Measurements from ENCODE around the gene KATNIP.

KATNIP gene

GRCh38 chr16:27579087-27579980 is 29.4 kb downstream of the KATNIP start:
- no peak for DNase-seq (ENCODE audit: low read depth in 4 of 4, low spot score in 1 of 4)

- DNase-seq (ENCODE audit: low read depth in 4 of 4, low spot score in 1 of 4) = no peak
Measured at GRCh38 chr16:27582883-27583282, 32.9 kb downstream of the KATNIP start.

- DNase-seq (ENCODE audit: low read depth in 4 of 4, low spot score in 1 of 4) = no peak
Measured at GRCh38 chr16:27583634-27584033, 33.7 kb downstream of the KATNIP start.

GRCh38 chr16:27585200-27585599 is 35.3 kb downstream of the KATNIP start:
- DNase-seq (ENCODE audit: low read depth in 4 of 4, low spot score in 1 of 4) = no peak

GRCh38 chr16:27586711-27587110 is 36.8 kb downstream of the KATNIP start:
- no peak for DNase-seq (ENCODE audit: low read depth in 4 of 4, low spot score in 1 of 4)

- no peak for DNase-seq (ENCODE audit: low read depth in 4 of 4, low spot score in 1 of 4)
Measured at GRCh38 chr16:27588057-27588456, 38.1 kb downstream of the KATNIP start.

GRCh38 chr16:27591837-27592236 is 41.9 kb downstream of the KATNIP start:
- DNase-seq (ENCODE audit: low read depth in 4 of 4, low spot score in 1 of 4) = no peak

GRCh38 chr16:27595475-27595874 is 45.5 kb downstream of the KATNIP start:
- DNase-seq (ENCODE audit: low read depth in 4 of 4, low spot score in 1 of 4) = no peak

GRCh38 chr16:27595993-27596392 is 46.0 kb downstream of the KATNIP start:
- no peak for DNase-seq (ENCODE audit: low read depth in 4 of 4, low spot score in 1 of 4)

- no peak for DNase-seq (ENCODE audit: low read depth in 4 of 4, low spot score in 1 of 4)
Measured at GRCh38 chr16:27596411-27596810, 46.5 kb downstream of the KATNIP start.

GRCh38 chr16:27597361-27597760 is 47.4 kb downstream of the KATNIP start:
- DNase-seq (ENCODE audit: low read depth in 4 of 4, low spot score in 1 of 4) = no peak

- DNase-seq (ENCODE audit: low read depth in 4 of 4, low spot score in 1 of 4) = no peak
Measured at GRCh38 chr16:27598220-27598619, 48.3 kb downstream of the KATNIP start.

GRCh38 chr16:27598931-27599565 is 49.1 kb downstream of the KATNIP start:
- no peak for DNase-seq (ENCODE audit: low read depth in 4 of 4, low spot score in 1 of 4)

- no peak for DNase-seq (ENCODE audit: low read depth in 4 of 4, low spot score in 1 of 4)
Measured at GRCh38 chr16:27599606-27600005, 49.7 kb downstream of the KATNIP start.
